ENCODE results near the gene SLC25A27. TPM values are rescaled to one million over a fixed set of nuclear protein-coding genes. Genes with fewer than 3 reads are reported as not detected.

The SLC25A27 gene
- total and polyA plus RNA-seq, 9 of the 15 experiments (the other 6 are each of a cell fraction or from before 2014, with no cell fraction given) = not detected

GRCh38 chr6:46618726-46619125 is 34.0 kb upstream of the SLC25A27 start:
- Histone ChIP-seq H3K4me2 (ENCODE audit: insufficient read depth, low read length) (no peak overlapping the region), H3K9me1 (ENCODE audit: control insufficient read depth, insufficient read depth, low read length) (no peaks in the 10 kb centered on the region), H2AFZ (ENCODE audit: low read depth, low read length) (no peak overlapping the region), H3K4me1 (replicated peaks in 1 of 2; ENCODE audit: control insufficient read depth in 2 of 2, insufficient read depth in 2 of 2, low read length in 2 of 2) (no peaks in the 10 kb centered on the region), H3K36me3 (ENCODE audit: control insufficient read depth, insufficient read depth, low read length) (no peaks in the 10 kb centered on the region), H3K27me3 (ENCODE audit: control insufficient read depth in 2 of 2, insufficient read depth in 2 of 2, low read length in 2 of 2) (no peaks in the 10 kb centered on the region), H3K9me3 (replicated peaks; ENCODE audit: control insufficient read depth, insufficient read depth, low read depth, low read length) (no peaks in the 10 kb centered on the region), H3K27ac (ENCODE audit: extremely low read depth, low read depth, low read length) (no peak overlapping the region), H3K9ac (ENCODE audit: insufficient read depth in 1 of 2, low read depth in 2 of 2, low read length in 2 of 2) (no peak overlapping the region), H4K20me1 (replicated peaks; ENCODE audit: control insufficient read depth, insufficient read depth, low read length) (no peaks in the 10 kb centered on the region), H3K79me2 (ENCODE audit: control insufficient read depth, insufficient read depth, low read length) (no peaks in the 10 kb centered on the region), H3K4me3 (no peak overlapping the region)
- WGBS (ENCODE audit: insufficient coverage, low coverage, missing lambda C conversion rate) = 0% methylated on average over 1 of the region's 1 CpG
- in situ Hi-C loops (cut with MboI) (no loop called here), intact Hi-C loops (cut with micrococcal nuclease) (no loop called here)
- ChIA-PET CTCF (ENCODE audit: low intra/inter-chr PET ratio) (no interaction called here), POLR2A (no interaction called here)
- no TSS peak for BruUV-seq (replicated peaks)
- no peak for FAIRE-seq
- ATAC-seq = no peak
- no peak for TF ChIP-seq ZNF57 (CRISPR knock-in tag; IDR thresholded peaks at IDR 0.05)
- no peak for TF ChIP-seq FOXP1 (CRISPR knock-in tag; IDR thresholded peaks at IDR 0.05)
- TF ChIP-seq ZFPM2 (CRISPR knock-in tag; IDR thresholded peaks at IDR 0.05) = no peak
- TF ChIP-seq ZNF644 (tag; IDR thresholded peaks at IDR 0.05; ENCODE audit: low read depth) = no peak
- TF ChIP-seq ZNF398 (CRISPR knock-in tag; IDR thresholded peaks at IDR 0.05) = no peak
- TF ChIP-seq TFAM (CRISPR knock-in tag; conservative IDR thresholded peaks at IDR 0.05) = no peak
- TF ChIP-seq PREB (CRISPR knock-in tag; IDR thresholded peaks at IDR 0.05) = no peak
- no peak for TF ChIP-seq E2F4 (CRISPR knock-in tag; IDR thresholded peaks at IDR 0.05; ENCODE audit: low read depth)
- no peak for TF ChIP-seq L3MBTL2 (IDR thresholded peaks at IDR 0.05)
- no peak for TF ChIP-seq ZNF239 (CRISPR knock-in tag; IDR thresholded peaks at IDR 0.05)
- no peak for TF ChIP-seq ETV6 (IDR thresholded peaks at IDR 0.05; ENCODE audit: borderline replicate concordance in 1 of 2, low read depth in 2 of 2, low read length in 1 of 2)
- no peak for TF ChIP-seq ETV6 (CRISPR knock-in tag; IDR thresholded peaks at IDR 0.05; ENCODE audit: borderline replicate concordance)
- no peak for TF ChIP-seq ADNP (tag; IDR thresholded peaks at IDR 0.05)
- no peak for TF ChIP-seq ZNF165 (CRISPR knock-in tag; IDR thresholded peaks at IDR 0.05; ENCODE audit: borderline replicate concordance)
- TF ChIP-seq HOXB6 (CRISPR knock-in tag; IDR thresholded peaks at IDR 0.05; ENCODE audit: borderline replicate concordance) = no peak
- TF ChIP-seq RFX1 (IDR thresholded peaks at IDR 0.05) = no peak
- no peak for TF ChIP-seq RHOXF2B (CRISPR knock-in tag; conservative IDR thresholded peaks at IDR 0.05)
- TF ChIP-seq KDM5B (IDR thresholded peaks at IDR 0.05; ENCODE audit: insufficient replicate concordance, low read depth, low read length) = no peak
- no peak for TF ChIP-seq TGIF2 (CRISPR knock-in tag; IDR thresholded peaks at IDR 0.05)
- TF ChIP-seq SRF (CRISPR knock-in tag; IDR thresholded peaks at IDR 0.05) = no peak
- no peak for TF ChIP-seq ILF3 (IDR thresholded peaks at IDR 0.05; ENCODE audit: borderline replicate concordance)
- DNase-seq (ENCODE audit: extremely low read depth in 1 of 4, low spot score in 3 of 4) = no peak
